B cell (primary cell): ENCODE results near the gene SLC30A3.

Experiments used
- EZH2 ChIP-seq: IDR thresholded peaks from 2 replicates; pipeline ENCODE4 v1.6.1; 2012; ENCODE audit warnings: borderline replicate concordance, low read depth, mild to moderate bottlenecking, moderate library complexity, low read length; ENCODE audit not compliant: insufficient read depth, poor library complexity, severe bottlenecking
- TF ChIP-seq, protein P1 (sequence below): fragments of 200-600 bp; IDR thresholded peaks from one replicate; pipeline ENCODE4 v1.8.0; 2022; ENCODE audit warnings: antibody characterized with exemption, mild to moderate bottlenecking

DNA sequence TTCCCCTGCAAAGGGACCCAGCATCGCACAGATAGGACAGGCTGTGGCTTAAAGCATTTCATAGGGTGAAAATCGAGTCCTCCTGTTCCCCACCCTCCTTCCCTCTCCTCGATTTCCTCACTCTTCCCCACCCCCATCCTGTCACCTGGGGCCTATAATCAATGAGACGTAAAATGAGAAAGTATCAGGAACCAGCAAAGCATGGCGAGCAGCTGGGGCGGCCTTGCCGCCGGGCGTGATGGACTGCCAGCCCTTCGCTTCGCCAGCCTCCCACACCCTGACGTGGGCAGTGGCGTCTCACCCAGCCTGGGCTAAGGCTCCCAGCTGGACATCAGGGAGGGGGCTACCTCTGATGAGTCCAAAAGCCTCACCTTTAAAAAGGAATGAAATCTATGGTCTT lies 11.1 kb downstream of the SLC30A3 start:
- TF ChIP-seq, protein P1, sequence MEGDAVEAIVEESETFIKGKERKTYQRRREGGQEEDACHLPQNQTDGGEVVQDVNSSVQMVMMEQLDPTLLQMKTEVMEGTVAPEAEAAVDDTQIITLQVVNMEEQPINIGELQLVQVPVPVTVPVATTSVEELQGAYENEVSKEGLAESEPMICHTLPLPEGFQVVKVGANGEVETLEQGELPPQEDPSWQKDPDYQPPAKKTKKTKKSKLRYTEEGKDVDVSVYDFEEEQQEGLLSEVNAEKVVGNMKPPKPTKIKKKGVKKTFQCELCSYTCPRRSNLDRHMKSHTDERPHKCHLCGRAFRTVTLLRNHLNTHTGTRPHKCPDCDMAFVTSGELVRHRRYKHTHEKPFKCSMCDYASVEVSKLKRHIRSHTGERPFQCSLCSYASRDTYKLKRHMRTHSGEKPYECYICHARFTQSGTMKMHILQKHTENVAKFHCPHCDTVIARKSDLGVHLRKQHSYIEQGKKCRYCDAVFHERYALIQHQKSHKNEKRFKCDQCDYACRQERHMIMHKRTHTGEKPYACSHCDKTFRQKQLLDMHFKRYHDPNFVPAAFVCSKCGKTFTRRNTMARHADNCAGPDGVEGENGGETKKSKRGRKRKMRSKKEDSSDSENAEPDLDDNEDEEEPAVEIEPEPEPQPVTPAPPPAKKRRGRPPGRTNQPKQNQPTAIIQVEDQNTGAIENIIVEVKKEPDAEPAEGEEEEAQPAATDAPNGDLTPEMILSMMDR, result no peak
- no peak for TF ChIP-seq EZH2
